Lower leg skin (tissue), 3 donors: ENCODE data around the gene SFTPA2.

Source experiments
- CTCF ChIP-seq, 3 donors: fragments of 450-650 bp; IDR thresholded peaks; one replicate each; pipeline ENCODE4 v1.5.1; 2016; ENCODE audit warnings: antibody characterized with exemption in 3 of 3, mild to moderate bottlenecking in 3 of 3, moderate library complexity in 2 of 3
- POLR2A ChIP-seq, 2 donors: fragments of 450-650 bp; IDR thresholded peaks; one replicate each; pipeline ENCODE4 v1.6.1; 2016 to 2017; ENCODE audit warnings: antibody characterized with exemption in 2 of 2, mild to moderate bottlenecking in 1 of 2, moderate library complexity in 1 of 2

GRCh38 chr10:79542626-79543025 lies 17.6 kb downstream of the SFTPA2 start:
- TF ChIP-seq CTCF (IDR thresholded peaks at IDR 0.05): no peak
- no peak for TF ChIP-seq POLR2A (IDR thresholded peaks at IDR 0.05)
